Lower lobe of right lung (tissue), 1 donor: ENCODE results near the gene SUPT16H. TPM values are rescaled to one million over a fixed set of nuclear protein-coding genes. Genes with fewer than 3 reads are reported as not detected.

Source experiments
- total RNA-seq: library from RNA; stranded (reverse); fragmentation: NEBNext Ultra II Directional; extraction: Animal tissue kit (Norgen Biotek cat#: 25700); gene quantifications from one replicate; pipeline ENCODE4 v1.2.1, GENCODE V29; 2021
- donor health status: DM: no; HTN: yes; CAD: no; lungs with severe emphysema.

The SUPT16H gene
- total RNA-seq, 1 donor from 2014 or later, result 49.9 TPM

Other genes with a start within 250 kb of the SUPT16H start
- gene OR5AU1, start 228.0 kb downstream of the SUPT16H start, total RNA-seq, result not detected
- gene HNRNPC, start 114.6 kb downstream of the SUPT16H start, total RNA-seq, result 388 TPM
- 1.1 TPM for gene RPGRIP1, start 103.9 kb downstream of the SUPT16H start, total RNA-seq
- gene CHD8, start 72.1 kb upstream of the SUPT16H start, total RNA-seq, result 74.6 TPM
- 30.7 TPM for gene RAB2B, start 92.9 kb upstream of the SUPT16H start, total RNA-seq
- 72.2 TPM for gene TOX4, start 93.2 kb upstream of the SUPT16H start, total RNA-seq
- 47.8 TPM for gene METTL3, start 127.3 kb upstream of the SUPT16H start, total RNA-seq
- gene SALL2, start 142.3 kb upstream of the SUPT16H start, total RNA-seq, result 7.1 TPM
- gene OR10G3, start 196.1 kb upstream of the SUPT16H start, total RNA-seq, result not detected